Measurements from ENCODE around the gene SNAI1.

DNA sequence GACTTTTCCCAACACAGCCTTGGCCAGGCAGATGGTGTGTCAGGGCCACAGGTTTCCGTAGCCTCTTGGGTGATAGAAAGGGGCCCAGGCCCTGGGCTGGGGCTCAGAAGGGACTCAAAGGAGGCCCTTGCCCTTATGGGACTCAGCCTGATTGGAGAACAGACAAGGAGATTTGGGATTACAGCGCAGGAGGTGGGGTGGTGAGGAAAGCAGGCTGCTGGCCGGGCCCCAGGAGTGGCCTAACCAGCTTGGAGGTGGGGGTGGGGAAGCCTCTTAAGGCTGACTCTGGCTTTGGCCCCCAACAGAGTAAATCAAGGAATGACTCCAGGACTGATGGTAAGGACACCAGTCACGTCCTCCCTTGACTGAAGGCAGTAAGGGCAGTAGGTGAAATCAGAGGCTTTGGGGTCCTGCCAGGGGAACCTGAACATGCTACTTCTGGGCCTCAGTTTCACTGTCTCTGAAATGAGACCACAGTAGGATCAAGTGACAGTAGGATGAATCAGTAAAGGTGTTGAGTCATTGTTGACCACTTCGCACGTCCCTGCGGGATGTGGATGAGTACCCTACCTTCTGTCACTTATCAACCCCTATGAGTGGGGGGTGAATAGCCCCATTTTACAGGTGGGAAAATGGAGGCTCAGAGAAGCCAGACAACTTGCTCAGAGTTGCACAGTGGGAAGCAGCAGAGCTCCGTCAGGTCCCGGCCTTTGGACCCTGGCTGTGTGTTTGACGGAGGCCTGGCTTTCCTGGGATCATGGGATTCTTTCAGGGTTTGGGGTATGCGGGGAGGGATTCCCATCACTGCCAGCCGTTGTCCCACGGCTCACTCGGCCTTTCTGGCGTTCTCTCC lies 4.5 kb downstream of the SNAI1 start:
- no peak for TF ChIP-seq EZH2 (IDR thresholded peaks at IDR 0.05; ENCODE audit: insufficient read depth, poor library complexity, severe bottlenecking)
- no peak for TF ChIP-seq EZH2phosphoT487 (IDR thresholded peaks at IDR 0.05; ENCODE audit: insufficient read depth, low read depth)

Data from GM23248 (cell line).